NCI-H748 treated with DMSO at 0.1 percent for 48 hours (cell line): ENCODE results near the gene RASAL3.

Experiments
- DNase-seq: peaks from one replicate; lab custom pipeline; 2025; lab: John Stamatoyannopoulos, UW

RASAL3 gene

DNA sequence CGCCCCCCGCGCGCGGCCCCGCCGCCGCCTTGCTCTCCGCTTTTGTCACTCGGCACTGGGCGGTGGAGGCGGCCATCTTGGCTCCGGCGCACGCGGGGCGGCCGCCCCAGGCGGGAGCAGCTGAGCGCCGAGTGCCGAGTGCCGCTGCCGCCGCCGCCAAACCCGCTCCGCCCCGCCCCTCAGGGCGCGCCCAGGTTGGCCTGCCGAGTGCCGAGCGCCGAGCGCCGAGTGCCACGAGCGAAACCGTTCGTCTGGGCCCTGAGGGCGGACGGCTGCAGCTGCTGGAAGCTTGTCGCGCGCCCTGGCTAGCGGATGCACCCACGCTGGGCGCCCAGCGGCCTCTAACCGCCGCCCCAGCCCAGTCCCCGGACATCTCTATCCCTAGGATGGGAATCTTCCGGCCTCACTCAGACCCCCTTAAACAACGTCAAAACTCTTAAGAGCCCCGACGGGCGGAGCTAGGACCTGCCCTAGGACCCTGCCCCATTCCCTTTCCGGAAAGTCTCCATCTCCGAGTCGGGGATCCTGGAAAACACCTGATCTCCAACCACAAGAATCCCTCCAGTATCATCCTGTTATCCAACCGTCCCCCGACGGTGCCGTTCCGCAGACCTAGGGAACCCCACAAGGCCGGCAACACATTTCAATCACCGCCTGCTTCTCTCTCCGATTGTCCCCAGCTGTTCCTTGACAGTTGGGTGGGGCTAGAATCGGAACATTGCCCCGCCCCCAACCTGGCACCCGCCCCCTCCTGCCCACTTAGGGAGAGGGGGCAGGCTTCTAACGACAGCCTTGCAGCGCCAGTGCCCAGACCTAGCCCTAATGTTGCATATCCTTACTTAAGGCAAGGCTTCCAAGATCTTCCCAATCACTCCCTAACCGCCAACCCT lies 31.5 kb downstream of the RASAL3 start:
- DNase-seq, result peak; percentile 44

DNA sequence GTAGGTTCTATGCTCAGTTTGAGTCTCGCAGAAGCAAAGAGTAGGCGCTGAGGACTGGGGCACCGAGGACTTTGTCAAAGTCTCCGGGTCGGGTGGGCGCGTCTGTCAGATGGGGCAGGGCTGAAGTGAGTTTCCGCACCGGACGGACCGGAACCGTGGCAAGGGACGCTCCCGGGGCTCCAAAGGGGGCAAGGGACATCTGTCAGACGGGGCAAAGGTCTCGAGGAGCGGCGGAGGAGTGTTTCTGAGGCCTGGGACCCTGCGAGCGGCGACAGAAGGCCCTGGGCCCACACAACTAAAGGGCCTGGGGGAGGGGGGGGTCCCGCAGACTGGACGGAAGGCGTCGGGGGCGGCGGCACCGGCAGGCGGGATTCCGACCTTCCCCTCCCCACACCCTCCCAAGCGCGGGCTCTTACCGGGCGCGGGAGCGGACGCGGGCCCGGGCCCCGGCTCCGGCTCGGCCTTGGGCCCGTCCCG lies 32.3 kb downstream of the RASAL3 start:
- no peak for DNase-seq

DNA sequence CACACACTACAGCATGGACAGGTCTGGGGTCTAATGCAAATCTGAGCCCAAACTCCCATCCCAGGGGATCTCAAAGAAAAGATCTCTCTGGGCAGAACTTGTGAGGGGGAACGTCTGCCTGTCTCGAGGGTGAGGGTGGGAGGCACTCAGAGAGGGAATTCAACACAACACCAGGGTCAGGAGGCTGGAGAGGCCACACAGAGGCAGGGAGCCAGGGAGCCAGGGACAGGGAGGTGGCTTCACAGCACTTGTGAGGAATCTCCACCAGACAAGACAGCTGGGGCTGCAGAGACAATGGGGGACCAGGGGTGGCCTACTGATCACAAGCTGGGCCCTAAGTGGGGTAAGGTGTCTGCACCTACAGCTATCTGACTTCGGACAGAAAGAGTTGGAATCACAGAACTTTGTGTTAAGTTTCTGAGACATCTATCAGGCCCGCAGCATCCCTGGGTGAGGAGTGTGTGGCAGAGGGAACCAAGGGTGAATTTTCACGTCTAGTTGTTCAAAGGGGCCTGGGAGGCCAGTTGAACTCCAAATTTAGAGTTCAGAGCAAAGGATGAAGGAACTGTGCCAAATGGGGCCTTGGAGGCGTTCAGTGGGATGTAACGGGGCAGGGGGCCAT lies 32.8 kb downstream of the RASAL3 start:
- no peak for DNase-seq

- DNase-seq, result no peak
Observed at GRCh38 chr19:15430526-15431120, 33.7 kb downstream of the RASAL3 start.

- no peak for DNase-seq
Observed at GRCh38 chr19:15429825-15430467, 34.4 kb downstream of the RASAL3 start.

DNA sequence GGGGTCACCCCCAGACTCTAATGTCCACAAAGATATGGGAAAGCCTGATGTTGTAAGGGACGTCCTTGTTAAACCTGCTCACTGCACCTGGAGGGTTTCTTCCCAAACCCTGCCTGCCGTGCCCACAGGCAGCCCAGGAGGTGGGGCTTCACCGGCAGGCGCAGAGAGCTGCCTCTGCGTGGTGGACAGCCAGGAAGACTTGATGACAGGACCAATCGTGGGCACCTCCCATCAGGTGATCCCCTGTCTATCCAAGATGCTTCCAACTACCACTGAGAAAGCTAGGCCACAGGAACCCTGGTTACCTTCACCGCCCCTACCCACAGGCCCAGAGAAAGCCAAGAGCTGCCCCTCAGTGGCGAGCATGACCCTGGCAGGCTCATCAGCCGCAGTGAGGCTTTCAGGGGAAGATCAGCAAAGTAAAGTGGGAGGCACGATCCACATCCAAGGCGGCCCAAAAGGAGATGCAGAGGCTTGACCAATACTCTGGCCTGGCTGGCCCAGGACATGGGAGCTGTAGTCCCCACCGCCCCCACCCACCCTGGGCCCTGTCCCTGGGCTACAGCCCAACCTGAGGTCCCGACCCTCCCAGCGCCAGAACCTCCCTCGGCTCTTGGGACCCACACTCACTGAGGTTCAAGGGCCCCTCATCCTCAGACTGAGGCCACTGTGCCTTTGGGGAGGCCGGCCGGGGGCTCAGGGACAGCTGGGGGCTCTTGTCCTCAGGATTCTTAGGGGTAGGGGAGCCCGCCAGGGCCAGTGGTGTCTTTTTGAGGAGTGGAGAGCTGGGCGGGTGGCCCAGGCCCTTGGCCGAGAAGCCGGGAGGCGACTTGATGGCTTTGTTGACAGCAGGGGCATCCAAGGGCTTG lies 35.2 kb downstream of the RASAL3 start:
- no peak for DNase-seq

DNA sequence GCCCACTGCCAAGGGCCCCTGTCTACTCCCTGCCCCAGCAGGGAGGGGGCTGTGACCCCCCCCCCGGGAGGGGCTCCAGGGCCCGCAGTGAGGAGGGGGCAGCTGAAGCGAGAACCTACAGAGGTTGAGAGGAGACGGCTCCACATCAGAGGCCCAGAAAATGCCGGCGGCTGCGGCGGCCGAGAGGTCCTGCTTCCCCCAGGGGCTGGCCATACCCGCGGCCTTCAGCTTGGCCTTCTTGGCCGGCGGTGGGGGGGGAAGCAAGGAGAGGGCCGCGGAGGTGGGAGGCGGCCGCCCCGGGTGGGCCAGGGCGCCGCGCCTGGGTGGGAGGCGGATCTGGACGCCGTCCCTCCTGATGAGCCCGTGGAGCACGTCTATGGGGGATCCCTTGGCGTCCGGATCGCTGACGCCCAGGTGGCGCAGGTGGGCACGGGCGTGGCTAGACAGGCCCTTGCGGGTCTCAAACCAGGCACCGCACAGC lies 36.3 kb downstream of the RASAL3 start:
- no peak for DNase-seq

DNA sequence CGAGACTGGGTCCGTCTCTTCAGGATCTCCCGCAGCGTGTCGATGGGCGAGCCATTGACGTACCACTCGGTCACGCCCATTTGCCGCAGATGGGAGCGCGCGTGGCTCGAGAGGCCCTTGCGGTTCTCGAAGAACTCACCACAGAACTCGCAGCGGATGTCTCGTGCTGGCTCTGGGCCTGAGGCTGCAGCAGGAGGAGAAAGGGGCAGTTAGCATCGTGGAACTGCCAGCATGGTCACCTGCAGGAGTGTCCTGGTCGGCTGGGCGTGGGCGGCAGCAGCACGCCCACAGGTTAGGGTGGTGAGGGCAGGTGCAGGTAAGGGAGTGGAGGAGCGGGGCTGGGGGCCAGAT lies 37.0 kb downstream of the RASAL3 start:
- no peak for DNase-seq

- no peak for DNase-seq
Observed at GRCh38 chr19:15426485-15427349, 37.6 kb downstream of the RASAL3 start.

- no peak for DNase-seq
Observed at GRCh38 chr19:15425321-15425950, 38.9 kb downstream of the RASAL3 start.

DNA sequence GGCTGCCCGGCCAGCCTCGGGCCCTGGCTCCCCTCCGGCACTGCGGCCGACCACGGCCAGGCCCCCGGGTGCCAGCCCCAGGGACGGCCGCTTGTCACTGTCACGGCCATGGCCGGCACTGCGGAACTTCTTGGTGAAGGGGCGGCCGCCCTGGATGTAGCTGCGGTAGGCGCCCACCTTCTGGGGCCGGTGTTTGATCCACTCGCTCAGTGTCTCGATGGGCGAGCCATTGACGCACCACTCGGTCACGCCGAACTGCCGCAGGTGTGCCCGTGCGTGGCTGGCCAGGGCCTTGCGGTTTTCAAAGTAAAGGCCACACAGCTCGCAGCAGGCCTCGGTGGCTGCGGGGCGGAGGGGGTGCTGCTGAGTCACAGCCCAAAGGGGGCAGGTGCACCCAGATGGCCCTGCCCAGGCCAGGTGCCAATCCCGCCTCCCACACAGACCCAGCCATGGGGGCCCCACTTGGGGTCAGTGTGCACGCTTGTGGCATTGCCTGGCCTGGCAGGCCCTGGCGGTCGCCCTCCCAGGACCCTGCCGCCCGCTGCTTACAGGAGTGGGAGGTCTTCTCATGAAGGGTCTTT lies 39.6 kb downstream of the RASAL3 start:
- no peak for DNase-seq

GRCh38 chr19:15424121-15424520 lies 40.2 kb downstream of the RASAL3 start:
- no peak for DNase-seq

GRCh38 chr19:15423130-15423529 lies 41.2 kb downstream of the RASAL3 start:
- DNase-seq, result no peak

DNA sequence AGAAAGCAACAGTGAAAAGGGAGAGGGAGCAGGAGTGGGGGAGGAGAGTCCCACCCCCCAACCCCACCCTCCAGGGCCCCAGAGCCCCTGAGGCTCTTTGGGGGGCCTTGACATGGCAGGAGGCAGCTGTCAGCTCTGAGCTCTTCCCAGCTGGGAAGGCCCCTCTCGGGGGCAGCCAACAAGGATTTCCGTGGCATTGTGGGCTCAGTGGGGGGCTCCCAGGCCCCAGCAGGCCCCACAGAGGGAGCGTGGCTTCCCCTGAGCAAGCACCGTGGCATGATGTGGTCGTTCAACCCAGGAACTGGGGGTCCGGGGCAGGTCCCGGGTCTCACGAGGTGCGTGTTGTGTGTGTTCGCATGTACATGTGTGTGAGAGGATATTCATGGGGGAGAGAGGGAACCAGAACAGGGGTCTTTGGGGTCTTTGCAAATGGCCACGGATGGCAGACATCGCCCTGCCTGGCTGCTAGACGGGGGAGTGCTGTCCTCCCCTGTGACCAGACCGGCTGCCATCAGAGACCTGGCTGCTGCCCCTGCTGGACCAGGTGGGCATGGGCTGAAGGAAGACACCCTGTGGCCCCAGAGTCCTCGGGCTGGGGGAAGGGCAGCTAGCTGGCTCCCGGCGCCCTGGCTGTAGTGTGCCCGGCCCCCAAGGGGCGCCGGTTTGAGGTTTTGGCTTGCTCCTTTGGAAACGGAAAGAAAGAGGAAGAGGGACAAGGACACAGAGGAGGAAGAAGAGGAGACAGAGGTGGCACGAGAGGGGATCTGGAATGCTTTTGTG lies 41.9 kb downstream of the RASAL3 start:
- DNase-seq, result no peak

- DNase-seq, result no peak
Observed at GRCh38 chr19:15421721-15422260, 42.6 kb downstream of the RASAL3 start.

DNA sequence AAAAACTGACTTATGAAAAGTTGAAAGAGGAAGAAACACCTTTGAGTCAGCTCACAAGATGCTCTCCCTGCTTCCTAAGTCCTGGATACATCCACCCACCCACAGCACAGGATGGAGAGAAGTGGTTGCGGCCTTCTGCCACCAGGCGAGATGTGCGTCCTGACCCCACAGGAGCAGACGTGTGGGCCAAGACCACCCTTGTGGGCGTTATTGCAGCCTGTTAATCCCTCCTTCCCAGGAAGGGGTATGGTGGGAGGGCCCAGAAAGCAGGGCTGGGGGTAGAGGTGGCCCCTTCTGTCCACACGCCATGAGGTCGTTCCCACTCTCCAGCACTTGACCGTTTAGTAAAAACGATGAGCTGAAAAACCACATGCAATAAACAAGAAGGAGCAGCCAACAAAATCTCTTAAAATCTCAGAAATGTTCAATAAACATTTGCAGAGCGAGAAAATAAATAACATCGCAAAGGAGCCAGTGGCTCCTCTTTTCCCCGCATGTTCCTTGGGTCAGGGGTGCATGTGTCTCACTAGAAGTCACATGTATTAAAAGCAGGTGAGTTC lies 43.1 kb downstream of the RASAL3 start:
- no peak for DNase-seq

DNA sequence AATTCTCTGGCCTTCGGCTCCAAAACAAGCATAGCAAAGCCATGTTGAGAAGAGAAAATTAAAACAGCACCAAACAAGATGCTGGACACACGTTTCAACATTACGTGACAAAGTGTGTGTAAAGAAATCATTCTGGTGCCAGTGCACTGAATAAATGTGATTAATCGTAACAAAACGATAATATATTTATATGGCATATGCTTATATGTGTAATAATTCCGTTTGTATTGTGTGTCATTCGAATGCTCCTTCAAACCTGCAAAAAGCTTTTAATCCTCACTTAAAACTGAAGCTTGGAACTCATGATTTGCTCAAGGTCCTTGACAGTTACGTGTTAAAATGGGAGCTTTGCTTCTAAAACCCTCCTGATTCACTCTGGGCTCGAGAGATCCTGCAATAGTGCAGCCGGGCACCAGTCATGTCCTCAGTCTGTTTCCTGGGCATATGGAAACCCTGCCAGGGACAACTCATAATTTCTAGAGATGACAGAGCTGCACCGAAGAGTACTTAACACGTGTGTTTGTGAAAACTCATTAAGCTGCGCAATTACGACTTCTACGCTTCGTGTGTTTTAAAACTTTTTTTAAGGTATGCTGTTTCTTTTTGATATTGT lies 44.8 kb downstream of the RASAL3 start:
- DNase-seq, result no peak
